HG02885 (cell line): Measurements from ENCODE around the gene OCSTAMP.

Experiments used
- ATAC-seq: cut with Tn5 transposase; IDR thresholded peaks from one replicate; pipeline ENCODE4 v1.9.1; 2021; ENCODE audit warnings: mild to moderate bottlenecking; ENCODE audit not compliant: unreplicated experiment, poor library complexity

Gene OCSTAMP

DNA sequence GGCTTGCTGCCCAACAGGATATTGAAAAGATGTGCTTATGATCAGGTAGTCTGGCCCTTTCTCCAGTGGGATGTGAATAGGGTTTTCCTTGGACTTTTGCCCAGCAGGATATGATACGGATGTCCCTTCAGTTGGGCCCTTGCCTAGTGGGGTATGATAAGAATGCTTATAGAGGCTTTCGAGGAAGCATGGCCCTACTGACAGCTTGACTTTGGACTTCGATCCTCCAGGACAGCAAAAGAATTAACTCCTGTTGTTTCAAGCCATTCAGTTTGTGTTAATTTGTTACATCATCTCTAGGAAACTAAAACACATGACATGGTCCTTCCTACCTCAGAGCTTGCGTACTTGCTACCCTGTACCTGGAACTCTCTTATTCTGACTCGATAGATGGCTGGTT, 27.3 kb downstream of the OCSTAMP start:
- no peak for ATAC-seq

DNA sequence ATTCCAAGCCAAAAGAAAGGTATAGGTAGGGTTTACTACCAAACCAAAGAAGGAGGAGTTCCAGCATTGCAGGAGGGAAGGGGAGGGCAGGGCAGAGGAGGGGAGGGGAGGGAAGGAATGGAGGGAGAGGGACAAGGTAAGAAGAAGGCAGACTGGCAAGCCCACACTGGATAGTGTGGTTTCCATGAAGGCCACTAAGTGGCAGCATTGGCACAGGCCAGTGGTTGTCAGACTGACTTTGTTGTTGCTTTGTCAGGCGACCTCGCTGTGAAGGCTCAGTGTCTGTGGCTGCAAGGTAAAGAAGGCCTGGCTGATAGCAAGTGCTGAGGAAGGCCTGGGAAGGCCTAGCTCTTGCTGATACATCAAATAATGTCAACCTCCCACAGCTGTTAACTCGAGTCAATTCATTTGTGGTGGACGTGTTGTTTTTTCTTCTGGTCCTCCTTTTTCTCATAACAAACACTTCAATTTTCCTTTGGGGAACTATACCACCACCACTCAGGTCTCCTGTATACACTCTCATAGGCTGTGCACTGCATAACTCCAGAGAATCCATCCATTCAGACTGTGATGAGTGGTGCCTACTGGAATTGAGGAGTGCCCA, 29.4 kb downstream of the OCSTAMP start:
- no peak for ATAC-seq

DNA sequence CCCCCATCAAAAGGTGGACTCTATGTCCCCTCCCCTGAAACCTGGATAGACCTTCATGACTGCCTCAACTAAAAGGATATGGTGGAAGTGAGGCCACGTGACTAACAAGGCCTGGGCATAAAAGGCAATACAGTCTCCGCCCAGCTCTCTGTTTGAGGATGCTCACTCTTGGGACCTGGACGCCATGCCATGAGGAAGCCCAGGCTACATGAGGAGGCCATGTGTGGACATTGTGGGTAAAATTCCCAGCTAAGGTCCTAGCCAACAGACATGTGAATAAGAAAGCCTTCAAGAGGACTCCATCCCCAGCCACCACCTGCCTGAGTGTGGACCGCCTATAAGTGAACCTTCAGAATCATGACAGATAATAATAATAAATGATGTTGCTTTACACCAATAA, 29.9 kb downstream of the OCSTAMP start:
- ATAC-seq: no peak

DNA sequence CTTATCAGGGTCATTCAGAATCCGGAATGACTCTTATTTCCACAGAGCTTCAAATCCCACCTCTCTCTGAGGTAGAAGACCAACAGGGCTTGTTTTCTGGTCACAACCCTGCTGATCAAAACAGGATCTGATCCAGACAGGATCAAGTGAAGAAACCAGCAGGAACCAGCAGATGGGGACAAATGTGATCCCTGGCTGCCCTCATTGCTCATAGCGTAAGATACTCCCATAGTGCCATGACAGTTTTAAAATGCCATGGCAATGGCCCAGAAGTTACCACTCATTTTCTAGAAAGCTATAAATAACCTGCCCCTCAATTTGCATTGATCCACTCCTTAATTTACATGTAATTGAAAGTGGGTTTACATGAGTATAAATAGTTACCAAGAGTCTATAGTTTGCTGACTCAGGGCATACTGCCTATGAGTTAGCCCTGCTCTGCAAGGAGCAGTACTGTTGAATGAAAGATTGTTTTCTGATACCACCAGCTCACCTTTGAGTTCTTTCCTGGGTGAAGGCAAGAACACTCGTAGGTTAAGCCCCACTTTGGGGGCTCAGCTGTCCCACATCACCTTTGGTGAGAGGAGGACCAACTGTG, 30.9 kb downstream of the OCSTAMP start:
- no peak for ATAC-seq

DNA sequence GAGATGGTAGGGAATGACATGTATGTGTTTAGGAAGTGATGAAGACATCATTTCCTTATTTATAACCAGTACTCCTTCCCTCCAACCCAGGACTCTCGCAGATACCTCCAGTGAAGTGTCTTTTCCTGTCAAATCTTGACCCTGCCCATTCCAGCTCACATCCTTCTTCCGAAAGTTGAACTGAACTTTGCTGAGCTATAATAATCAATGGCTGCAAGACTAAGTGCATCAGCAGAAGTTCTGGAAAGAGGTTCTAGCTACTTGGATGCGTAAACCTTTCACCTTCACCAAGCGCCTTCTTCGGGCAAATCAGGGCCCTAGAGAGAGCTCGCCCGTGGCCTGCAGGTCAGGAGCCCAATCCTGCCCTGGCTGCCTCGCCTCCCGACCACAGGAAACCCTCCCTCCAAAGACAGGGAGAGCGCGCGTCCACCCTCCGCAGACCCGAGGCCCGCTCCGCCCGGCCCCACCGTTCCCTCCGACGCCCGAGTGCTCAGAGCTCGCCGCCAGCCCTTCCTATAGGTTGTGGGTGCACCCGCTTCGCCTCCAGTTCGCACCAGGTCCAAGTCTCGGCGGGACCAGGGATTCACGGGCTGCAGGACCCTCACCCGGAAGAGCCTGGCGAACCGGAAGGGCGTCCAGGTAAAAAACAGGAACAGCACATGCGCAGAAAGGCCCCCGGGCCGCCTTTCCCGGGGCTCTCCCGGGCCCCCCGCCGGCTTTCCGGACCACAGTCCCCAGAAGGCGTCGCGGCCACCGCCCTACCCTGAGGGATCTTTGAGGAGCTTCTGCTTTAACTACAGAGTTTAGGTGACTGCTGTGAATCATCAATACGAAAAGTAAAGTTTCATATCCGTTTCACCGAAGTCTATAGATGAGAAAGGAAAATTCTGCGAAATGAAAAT, 37.3 kb downstream of the OCSTAMP start, which contains the start of gene ZNF334:
Gene ZNF334 (minus strand): TSS at position 617 of the 902 bp plus-strand sequence. CDS start 1,457 bp downstream, outside the sequence.
- ATAC-seq: no peak

DNA sequence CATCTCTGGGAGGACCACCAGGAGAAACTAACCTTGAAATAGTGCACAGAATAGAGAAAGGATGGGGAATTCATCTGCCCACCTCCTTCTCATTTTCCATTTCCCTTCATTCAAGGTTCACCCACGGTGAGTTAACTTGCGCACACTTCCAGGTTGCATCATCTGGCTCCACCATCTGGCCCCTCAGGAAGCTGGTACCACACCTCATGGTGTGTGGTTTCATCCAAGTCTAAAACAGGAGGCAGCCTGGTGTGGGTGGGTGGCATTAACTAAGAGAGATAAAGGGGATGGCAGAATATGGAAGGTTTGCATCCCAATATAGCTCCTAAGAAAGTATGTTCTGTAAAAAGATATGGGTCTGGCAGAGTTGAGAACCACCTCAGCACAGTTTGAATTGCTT, 40.9 kb downstream of the OCSTAMP start:
- no peak for ATAC-seq

DNA sequence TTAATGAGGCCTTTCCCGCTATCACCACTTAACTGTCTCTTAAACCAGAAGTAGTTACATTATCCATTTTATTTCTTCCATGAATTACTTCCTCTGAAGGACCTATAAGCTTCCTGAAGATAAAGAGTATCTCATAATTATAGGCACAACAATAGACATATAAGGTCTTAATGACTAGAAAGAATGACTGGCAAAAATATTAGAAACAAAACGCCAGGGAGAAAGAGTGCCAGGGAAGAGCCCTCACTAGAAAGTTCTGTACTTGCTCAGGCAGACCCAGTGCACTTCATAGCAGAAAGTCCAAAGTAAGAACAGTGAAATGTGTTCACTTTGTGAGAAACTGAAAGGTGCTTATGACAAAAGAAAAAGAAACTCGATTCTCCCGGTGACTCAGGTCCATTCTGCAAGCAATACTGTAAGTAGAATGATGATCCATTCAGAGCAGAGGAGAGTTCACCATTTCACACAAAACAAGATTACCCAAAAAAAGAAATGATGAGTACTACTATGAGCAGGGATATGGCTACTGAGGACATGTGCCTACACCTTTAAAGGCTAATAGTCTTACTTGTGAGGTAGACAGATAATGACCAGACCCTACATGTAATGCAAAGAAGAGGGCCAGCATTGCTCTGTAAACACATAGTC, 42.6 kb downstream of the OCSTAMP start:
- ATAC-seq: no peak

DNA sequence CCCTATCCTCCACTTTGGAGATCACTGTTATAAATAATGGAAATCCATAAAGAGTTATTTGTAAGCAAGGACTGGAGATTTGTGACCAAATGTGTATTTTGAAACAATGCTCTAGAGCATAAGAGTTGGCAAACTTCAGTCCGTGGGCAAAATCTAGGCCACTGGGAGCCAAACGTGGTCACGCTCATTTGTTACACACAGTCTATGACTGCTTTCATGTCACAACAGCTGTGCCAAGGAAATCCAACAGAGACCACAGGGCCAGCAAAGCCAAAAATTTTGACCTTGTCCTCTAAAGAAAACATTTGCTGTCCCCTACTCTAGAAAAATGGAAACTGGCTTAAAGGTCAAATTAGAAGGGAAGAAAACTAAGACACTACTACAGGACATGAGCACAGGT, 44.9 kb downstream of the OCSTAMP start:
- ATAC-seq: no peak

DNA sequence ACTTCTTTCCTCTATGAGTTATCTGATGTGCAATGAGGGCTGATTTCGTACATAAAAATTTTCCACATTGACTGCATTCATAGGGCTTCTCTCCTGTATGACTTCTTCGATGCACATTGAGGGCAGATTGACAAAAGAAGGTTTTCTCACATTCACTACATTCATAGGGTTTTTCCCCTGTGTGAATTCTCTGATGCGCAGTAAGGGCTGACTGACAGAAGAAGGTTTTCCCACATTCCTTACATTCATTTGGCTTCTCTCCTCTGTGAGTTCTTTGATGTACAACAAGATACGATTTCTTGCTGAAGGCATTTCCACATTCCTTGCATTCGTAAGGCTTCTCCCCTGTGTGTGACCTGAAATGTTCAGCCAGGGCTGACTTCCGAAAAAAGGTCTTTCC, 48.5 kb downstream of the OCSTAMP start:
- ATAC-seq: no peak

DNA sequence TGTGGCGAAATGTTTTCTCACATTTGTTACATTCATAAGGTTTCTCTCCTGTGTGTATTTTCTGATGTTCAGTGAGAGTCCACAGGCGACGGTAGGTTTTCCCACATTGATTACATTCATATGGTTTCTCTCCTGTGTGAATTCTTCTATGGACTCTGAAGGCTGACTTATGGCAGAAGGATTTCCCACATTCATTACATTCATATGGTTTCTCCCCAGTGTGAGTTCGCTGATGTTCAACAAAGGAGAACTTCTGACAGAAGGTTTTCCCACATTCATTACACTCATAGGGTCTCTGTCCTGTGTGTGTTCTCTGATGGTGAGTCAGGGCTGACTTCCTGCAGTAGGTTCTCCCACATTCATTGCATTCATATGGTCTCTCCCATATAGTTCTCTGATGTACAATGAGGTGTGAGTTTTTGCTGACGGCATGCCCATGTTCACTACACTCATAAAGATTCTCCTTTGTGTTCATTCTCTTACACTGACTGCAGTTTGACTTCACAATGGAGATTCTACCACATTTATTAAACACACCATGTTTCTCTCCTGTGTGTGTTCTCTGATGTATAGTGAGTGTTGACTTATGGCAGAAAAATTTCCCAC, 49.0 kb downstream of the OCSTAMP start:
- no peak for ATAC-seq

DNA sequence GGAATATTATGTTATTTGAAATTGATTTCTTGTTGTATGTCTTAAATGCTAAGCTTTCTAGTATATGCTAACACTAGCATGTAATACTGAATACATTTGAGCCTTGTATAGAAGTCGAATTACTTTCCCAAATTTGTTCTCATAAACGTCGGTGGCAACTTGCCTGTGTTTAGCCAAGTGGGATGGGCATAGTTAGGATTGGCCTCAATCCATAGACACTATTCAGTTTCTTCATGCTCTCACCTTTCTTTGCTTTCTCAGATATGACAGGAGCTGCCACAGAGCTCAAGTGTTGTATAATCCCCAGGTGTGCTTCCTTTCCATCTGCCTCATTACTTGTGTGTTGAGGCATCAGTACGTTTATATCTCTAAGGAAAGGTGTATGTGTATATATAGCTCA, 56.4 kb downstream of the OCSTAMP start:
- ATAC-seq: no peak

DNA sequence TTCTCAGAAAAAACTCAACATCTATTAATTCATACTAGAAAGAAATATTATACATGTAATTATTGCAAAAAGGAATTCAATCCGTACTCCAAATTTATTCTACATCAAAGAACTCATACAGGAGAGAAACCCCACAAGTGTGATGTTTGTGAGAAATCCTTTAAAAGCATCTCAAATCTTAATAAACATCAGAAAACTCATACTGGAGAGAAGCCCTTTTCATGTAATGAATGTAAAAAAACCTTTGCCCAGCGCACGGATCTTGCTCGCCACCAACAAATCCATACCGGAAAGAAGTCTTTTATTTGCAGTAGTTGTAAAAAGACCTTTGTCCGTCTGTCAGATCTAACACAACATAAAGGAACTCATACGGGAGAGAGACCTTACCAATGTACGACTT, 59.1 kb downstream of the OCSTAMP start:
- ATAC-seq: no peak
